NCI-H2029 treated with DMSO at 0.1 percent for 48 hours (cell line): Measurements from ENCODE around the gene DET1.
"Not testable (repeated sequence)": the region's sequence is repeated elsewhere in the genome, so short reads cannot be mapped to it uniquely, and the experiment has no call there.

Experiments
- DNase-seq: peaks from one replicate; lab custom pipeline; 2025; lab: John Stamatoyannopoulos, UW

DET1 gene

GRCh38 chr15:88540350-88540749 lies 6.1 kb downstream of the DET1 start:
- not testable (repeated sequence) for DNase-seq

DNA sequence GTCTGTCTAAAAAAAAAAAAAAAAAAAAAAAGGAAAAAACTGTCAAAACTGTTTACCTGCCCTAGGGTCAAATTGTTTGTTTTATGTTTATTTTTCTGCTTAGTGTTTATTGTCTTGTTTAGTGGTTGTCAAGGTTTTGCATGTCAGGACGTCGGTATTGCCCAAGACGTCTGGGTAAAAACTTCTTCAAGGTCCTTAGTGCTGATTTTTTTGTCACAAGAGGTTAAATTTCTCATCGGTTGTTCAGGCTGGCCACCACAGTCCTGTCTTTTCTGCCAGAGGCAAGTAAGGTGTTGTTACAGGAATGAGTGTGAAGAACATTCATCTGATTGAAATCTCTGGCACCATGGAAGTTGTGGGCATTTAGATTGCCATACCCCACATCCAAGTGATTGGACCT lies 7.0 kb downstream of the DET1 start:
- DNase-seq, result no peak

DNA sequence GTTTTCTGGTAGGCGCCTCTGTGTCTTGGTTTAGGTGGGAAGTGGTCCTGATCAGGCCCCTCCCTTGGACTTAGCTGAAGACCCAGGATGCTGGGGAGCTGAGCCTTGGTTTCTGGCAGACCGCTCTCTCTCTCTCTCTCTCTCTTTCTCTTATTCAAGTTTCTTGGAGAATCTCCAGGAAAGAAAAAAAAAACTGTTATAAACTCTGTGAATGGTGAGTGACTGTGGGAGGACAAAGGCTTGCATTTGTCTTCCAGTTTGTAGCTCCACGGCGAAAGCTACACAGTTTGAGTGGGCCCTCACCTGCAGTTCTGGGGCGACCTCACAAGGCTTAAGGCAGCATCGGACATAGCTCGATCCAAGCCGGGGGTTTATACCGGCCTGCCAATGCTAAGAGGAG lies 7.5 kb downstream of the DET1 start:
- DNase-seq, result no peak

DNA sequence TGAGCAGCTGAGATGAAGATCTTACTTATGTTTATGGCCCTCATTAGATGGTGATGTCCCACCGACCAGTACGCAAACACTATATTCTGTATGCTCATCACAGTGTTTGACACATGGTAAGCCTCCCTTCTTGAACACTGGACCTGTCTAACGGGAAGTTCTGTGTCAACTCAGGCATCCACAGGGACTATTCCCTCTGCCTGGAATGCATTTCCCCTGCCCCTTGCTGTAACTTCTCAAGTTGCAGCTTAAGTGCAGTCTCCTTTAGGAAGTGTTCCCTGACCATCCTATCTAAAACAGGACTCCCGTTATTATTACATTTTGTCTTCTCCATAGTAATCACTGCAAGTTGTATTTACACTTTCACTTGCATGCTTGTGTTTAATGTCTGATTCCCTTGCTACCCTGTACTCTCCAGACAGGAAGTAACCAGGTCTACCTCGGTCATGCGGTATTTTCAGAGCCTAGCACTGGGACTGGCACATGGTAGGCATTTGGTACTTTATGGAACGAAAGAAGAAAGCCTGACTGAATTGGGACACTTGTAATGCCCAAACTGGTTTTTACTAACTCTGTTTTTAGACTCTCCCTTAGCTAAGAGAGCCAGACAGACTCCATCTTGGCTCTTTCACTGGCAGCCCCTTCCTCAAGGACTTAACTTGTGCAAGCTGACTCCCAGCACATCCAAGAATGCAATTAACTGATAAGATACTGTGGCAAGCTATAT lies 8.7 kb downstream of the DET1 start:
- no peak for DNase-seq

- DNase-seq, result no peak
These were observed 10.7 kb downstream of the DET1 start for GRCh38 chr15:88535607-88536313.

DNA sequence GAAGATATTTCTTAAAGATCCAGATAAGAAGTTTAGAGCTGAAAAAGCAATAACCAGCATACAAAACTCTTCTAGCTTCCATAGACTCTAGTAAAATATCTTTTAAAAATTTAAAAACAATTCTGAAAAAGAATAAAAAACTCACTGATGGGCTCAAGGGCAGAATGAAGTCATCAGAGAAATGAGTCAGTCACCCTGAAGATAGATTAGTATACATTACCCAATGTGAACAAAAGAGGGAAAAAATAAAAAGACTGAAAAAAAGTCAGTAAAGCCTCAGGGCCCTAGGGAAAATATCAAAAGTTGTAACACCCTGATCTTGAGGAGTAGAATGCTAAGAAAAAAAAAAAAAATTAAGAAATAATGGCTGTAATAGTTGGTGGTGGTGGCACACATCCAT lies 11.4 kb downstream of the DET1 start:
- no peak for DNase-seq

GRCh38 chr15:88533376-88533775 lies 13.1 kb downstream of the DET1 start:
- no peak for DNase-seq

DNA sequence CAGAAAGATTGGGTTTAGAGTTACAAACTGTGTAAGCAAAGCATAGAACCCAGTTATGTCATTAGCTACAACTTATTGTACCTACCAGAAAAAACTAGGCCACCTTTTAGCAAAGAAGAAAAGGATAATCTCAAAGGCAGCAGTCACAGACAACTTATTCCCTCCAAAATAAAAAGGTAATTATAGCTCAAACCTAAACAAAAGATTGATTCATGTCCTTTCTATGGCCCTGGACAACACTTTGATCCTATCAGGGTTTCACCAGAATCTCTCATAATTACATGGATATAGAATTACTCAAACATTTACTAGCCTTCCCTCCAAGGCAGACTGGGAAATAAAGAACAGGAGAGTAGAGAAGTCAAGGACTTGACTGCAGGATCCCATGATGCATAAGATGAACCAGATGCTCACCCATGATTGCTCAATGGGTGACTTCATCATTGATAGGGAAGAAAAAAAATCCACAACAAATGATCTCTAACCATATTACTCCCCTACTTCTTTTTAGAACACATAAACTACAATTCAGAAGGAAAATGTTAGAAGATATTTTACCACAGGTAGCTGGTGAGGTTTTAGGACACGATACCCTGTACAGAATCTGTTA lies 17.4 kb downstream of the DET1 start:
- no peak for DNase-seq

- DNase-seq, result no peak
These were observed 20.1 kb downstream of the DET1 start for GRCh38 chr15:88526247-88526879.

- DNase-seq, result no peak
These were observed 21.1 kb downstream of the DET1 start for GRCh38 chr15:88525418-88525817.

DNA sequence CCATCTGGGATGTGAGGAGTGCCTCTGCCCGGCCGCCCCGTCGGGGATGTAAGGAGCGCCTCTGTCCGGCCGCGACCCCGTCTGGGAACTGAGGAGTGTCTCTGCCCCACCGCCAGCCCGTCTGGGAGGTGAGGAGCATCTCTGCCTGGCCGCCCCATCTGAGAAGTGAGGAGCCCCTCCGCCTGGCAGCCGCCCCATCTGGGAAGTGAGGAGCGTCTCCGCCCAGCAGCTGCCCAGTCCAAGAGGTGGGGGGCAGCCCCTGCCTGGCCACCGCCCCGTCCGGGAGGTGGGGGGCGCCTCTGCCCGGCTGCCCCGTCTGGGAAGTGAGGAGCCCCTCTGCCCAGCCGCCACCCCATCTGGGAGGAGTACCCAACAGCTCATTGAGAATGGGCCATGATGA lies 22.4 kb downstream of the DET1 start:
- DNase-seq, result not testable (repeated sequence)

DNA sequence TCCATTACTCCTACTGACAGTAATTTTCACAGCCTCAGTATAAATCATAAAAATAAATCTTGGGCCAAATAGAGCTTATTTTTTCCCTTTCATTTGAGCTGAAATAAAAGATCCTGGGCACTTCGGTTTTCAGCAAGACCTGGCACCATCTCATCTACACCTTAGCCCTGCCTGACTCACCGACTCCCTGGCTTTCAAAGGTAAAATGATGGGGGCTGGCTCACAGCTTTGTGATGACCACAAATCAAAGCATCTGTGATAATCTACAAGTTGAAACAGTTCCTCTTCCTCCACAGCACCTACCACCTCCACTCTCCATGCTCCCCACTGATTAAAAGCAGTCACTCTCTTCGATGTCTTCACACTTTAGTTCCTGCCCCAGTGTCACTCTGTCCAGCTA lies 27.6 kb downstream of the DET1 start:
- no peak for DNase-seq

DNA sequence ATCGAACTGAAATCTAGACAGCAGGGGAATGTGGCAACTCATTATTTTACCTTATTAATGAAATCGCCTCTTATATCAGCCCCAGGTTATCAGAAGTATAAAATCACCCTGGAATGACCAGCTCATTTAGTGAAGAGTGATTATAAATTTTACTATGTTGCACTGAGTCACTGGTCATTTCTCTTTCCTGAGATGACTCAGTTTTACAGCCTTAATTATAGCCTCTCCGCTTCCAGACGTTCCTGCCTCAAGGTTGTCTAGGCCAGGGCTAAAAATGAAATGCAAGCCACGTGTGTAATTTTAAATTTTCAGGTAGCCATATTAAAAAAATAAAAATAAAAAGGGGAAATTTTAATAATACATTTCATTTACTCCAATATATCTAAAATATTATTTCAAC lies 33.3 kb downstream of the DET1 start:
- DNase-seq, result no peak

DNA sequence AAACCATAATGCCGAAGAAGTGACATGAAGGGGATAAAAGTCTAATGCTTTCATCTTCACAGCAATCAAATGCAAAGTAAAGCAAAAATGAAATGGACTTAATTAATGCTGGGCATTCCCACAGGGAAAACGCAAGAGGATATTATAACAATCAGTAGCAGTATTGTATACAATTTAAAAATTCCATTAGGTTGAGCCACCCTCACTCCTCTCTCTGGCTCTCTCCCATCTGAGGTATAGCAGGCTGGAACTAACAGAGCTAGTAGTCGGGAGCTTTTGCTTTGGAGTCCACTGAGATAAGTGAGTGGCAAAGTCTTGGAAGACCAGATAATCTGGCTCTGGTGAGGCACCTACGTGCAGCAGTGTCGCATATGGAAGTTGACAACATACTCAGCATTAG lies 33.9 kb downstream of the DET1 start:
- no peak for DNase-seq

GRCh38 chr15:88512078-88512477 lies 34.4 kb downstream of the DET1 start:
- DNase-seq, result no peak

- DNase-seq, result no peak
These were observed 35.3 kb downstream of the DET1 start for GRCh38 chr15:88511161-88511560.

DNA sequence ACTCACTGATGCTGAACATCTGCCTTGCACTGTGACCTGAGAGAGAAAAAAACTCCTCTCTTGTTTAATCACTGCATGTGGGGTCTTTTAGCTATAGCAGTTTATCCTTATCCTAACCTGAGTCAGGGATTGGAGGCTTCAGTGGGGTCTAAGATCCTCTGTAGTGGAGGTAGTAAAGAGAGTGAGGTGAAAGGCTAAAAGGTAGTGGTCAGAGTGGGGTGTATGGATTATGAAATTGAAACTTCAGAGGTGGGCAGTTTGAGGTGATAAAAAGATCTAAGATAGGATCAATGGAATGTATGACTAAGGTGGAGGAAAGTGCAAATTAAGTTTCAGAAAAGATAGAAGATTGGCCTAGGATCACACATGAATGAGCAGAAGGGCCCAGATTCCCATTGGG lies 36.5 kb downstream of the DET1 start:
- no peak for DNase-seq

GRCh38 chr15:88509321-88509720 lies 37.2 kb downstream of the DET1 start:
- DNase-seq, result no peak

- no peak for DNase-seq
These were observed 39.9 kb downstream of the DET1 start for GRCh38 chr15:88506628-88507027.

- no peak for DNase-seq
These were observed 40.8 kb downstream of the DET1 start for GRCh38 chr15:88505721-88506120.

DNA sequence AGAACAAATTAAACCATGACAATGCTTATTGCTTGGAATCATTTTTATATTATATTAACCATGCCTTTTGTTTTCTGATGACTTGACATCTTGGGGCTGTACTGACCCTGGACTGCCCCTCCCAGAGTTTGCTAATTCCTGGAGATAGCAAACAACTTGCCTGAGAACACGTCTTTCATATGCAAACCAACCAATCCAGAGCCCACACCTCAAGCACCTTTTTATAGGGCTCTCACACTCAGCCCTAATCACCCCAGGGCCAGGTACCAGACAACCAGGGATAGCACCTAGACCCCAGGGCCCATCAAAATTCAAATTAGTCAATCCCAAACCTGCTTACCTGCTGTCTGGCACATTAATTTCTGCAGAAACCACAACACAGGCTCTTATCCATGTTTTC lies 42.0 kb downstream of the DET1 start:
- DNase-seq, result no peak

- no peak for DNase-seq
These were observed 47.5 kb downstream of the DET1 start for GRCh38 chr15:88498996-88499395.
